ENCODE measurements around the gene ARR3. TPM values are rescaled to one million over a fixed set of nuclear protein-coding genes. Genes with fewer than 3 reads are reported as not detected.
"Not testable (repeated sequence)": the region's sequence is repeated elsewhere in the genome, so short reads cannot be mapped to it uniquely, and the experiment has no call there.

The ARR3 gene
- total RNA-seq, 1 experiment from 2014 or later = not detected

DNA sequence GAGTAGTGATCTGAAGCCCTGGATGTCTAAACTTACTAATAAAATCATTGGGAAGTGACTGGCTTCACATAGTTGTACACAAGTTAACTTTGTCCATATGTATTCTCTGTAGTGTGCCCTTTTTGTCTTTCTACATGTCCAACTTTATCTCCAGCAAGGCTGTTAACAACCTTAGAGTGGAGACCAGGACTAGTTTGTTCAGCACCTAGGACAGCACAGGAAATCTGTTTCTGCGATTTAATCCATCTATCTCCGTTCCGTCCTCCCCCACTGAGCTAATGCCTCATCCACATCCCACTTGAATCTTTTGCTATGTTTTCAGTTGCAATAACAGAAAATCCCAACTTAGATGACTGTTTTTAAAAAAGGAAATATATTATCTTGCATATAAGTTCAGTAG, 3.4 kb upstream of the ARR3 start:
- BruUV-seq (replicated peaks) = no TSS peak
- Histone ChIP-seq H3K4me3 (ENCODE audit: low read depth, low read length, poor library complexity, severe bottlenecking) (no peak overlapping the region), H3K36me3 (ENCODE audit: insufficient read depth, low read length, poor library complexity, severe bottlenecking) (no peaks in the 10 kb centered on the region), H3K9me3 (ENCODE audit: low read depth, low read length, poor library complexity, severe bottlenecking) (no peaks in the 10 kb centered on the region), H3K4me1 (ENCODE audit: insufficient read depth, low read length, poor library complexity, severe bottlenecking) (no peaks in the 10 kb centered on the region), H3K27ac (ENCODE audit: low read depth, low read length, poor library complexity, severe bottlenecking) (no peak overlapping the region), H3K27me3 (replicated peaks; ENCODE audit: insufficient read depth, low read depth, low read length, poor library complexity) (peaks cover 4% of the 10 kb centered on the region)
- CTCF ChIA-PET = no interaction called here
- intact Hi-C loops (cut with micrococcal nuclease; ENCODE audit: unreplicated experiment) = no loop called here
- DNase-seq (ENCODE audit: low spot score) = peak; percentile 11
- POLR2A ChIA-PET (ENCODE audit: low non-redundant PET) = no interaction called here
- TF ChIP-seq, protein P1, sequence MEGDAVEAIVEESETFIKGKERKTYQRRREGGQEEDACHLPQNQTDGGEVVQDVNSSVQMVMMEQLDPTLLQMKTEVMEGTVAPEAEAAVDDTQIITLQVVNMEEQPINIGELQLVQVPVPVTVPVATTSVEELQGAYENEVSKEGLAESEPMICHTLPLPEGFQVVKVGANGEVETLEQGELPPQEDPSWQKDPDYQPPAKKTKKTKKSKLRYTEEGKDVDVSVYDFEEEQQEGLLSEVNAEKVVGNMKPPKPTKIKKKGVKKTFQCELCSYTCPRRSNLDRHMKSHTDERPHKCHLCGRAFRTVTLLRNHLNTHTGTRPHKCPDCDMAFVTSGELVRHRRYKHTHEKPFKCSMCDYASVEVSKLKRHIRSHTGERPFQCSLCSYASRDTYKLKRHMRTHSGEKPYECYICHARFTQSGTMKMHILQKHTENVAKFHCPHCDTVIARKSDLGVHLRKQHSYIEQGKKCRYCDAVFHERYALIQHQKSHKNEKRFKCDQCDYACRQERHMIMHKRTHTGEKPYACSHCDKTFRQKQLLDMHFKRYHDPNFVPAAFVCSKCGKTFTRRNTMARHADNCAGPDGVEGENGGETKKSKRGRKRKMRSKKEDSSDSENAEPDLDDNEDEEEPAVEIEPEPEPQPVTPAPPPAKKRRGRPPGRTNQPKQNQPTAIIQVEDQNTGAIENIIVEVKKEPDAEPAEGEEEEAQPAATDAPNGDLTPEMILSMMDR (conservative IDR thresholded peaks at IDR 0.05; ENCODE audit: low read depth, low read length) = no peak
- no peak for TF ChIP-seq EZH2 (IDR thresholded peaks at IDR 0.05; ENCODE audit: borderline replicate concordance, low read depth, low read length, poor library complexity, severe bottlenecking)

DNA sequence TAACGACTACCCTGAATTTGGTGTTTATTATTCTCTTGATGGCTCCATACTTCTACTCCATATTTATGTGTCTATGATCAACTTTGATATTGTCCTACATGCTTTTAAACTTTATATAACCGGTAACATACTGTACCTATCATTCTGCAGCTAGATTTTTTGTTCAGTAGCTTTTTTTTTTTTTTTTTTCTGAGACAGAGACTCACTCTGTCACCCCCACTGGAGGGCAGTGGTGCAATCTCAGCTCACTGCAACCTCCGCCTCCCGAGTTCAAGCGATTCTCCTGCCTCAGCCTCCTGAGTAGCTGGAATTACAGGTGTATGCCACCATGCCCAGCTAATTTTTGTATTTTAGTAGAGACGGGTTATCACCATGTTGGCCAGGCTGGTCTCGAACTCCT, 5.9 kb downstream of the ARR3 start:
- H3K36me3 ChIP-seq (ENCODE audit: insufficient read depth, low read length, poor library complexity, severe bottlenecking); H3K27me3 ChIP-seq (replicated peaks; ENCODE audit: insufficient read depth, low read depth, low read length, poor library complexity); H3K9me3 ChIP-seq (ENCODE audit: low read depth, low read length, poor library complexity, severe bottlenecking); H3K4me1 ChIP-seq (ENCODE audit: insufficient read depth, low read length, poor library complexity, severe bottlenecking); DNase-seq (ENCODE audit: low spot score); H3K27ac ChIP-seq (ENCODE audit: low read depth, low read length, poor library complexity, severe bottlenecking); intact Hi-C loops (cut with micrococcal nuclease; ENCODE audit: unreplicated experiment); POLR2A ChIA-PET (ENCODE audit: low non-redundant PET); H3K4me3 ChIP-seq (ENCODE audit: low read depth, low read length, poor library complexity, severe bottlenecking); BruUV-seq (replicated peaks): not testable (repeated sequence)
- CTCF ChIA-PET = interaction anchor here (0.6 kb wide), 1 partner anchor 9 kb away, joined by 4 read pairs; no protein-coding TSS in a partner anchor

DNA sequence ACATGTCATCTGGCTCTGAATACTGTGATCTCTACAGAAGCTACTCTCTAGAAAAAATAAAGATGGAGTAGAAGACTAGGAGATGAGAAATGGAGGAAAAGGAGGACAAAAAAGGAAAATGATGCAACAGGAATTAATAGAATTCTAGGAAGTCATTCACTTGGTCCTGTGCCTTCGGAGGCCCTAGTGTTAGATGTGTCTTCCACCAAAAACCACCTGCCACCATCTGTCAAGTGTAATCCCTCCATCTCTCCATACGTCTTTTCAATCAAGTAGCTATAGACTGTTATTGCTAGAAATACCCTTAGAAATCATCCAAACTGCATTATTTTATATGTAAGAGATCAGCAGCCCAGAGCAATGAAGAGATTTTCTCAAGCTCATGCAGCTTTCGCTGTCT, 10.9 kb downstream of the ARR3 start:
- CTCF ChIA-PET = no interaction called here
- intact Hi-C loops (cut with micrococcal nuclease; ENCODE audit: unreplicated experiment) = no loop called here

DNA sequence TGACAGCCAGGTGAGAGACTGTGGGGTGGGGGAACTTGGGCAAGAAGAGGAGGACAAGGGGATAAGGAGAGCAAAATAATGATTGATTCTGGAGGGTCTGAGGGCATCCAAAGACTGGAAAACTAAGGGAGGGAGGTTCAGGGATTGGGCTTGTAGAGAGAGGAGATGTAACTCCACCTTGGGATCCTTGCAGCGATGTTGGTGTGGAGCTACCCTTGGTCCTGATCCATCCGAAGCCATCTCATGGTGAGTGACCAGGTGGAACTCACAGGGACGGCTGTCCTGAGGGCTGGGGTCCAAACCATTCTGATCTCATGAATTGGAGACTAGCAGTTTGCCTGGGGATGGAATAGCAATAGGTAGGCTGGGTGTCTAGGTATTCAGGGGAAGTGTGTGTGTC, 12.4 kb downstream of the ARR3 start:
- BruUV-seq (replicated peaks) = no TSS peak
- CTCF ChIA-PET = no interaction called here
- H3K36me3 ChIP-seq (ENCODE audit: insufficient read depth, low read length, poor library complexity, severe bottlenecking) = no peaks in the 10 kb centered on the region
- POLR2A ChIA-PET (ENCODE audit: low non-redundant PET) = no interaction called here
- H3K9me3 ChIP-seq (ENCODE audit: low read depth, low read length, poor library complexity, severe bottlenecking) = no peaks in the 10 kb centered on the region
- H3K27ac ChIP-seq (ENCODE audit: low read depth, low read length, poor library complexity, severe bottlenecking) = no peak overlapping the region
- intact Hi-C loops (cut with micrococcal nuclease; ENCODE audit: unreplicated experiment) = no loop called here
- H3K4me1 ChIP-seq (ENCODE audit: insufficient read depth, low read length, poor library complexity, severe bottlenecking) = no peaks in the 10 kb centered on the region
- H3K4me3 ChIP-seq (ENCODE audit: low read depth, low read length, poor library complexity, severe bottlenecking) = no peak overlapping the region
- no peak for DNase-seq (ENCODE audit: low spot score)
- TF ChIP-seq, protein P1 (conservative IDR thresholded peaks at IDR 0.05; ENCODE audit: low read depth, low read length) = no peak
- TF ChIP-seq EZH2 (IDR thresholded peaks at IDR 0.05; ENCODE audit: borderline replicate concordance, low read depth, low read length, poor library complexity, severe bottlenecking) = no peak
- no peaks in the 10 kb centered on the region for H3K27me3 ChIP-seq (replicated peaks; ENCODE audit: insufficient read depth, low read depth, low read length, poor library complexity)

More for the DNA sequence above, 10.9 kb downstream of the ARR3 start:
- Histone ChIP-seq H3K9me3 (ENCODE audit: low read depth, low read length, poor library complexity, severe bottlenecking) (no peaks in the 10 kb centered on the region), H3K36me3 (ENCODE audit: insufficient read depth, low read length, poor library complexity, severe bottlenecking) (no peaks in the 10 kb centered on the region), H3K27ac (ENCODE audit: low read depth, low read length, poor library complexity, severe bottlenecking) (no peak overlapping the region), H3K4me1 (ENCODE audit: insufficient read depth, low read length, poor library complexity, severe bottlenecking) (no peaks in the 10 kb centered on the region), H3K27me3 (replicated peaks; ENCODE audit: insufficient read depth, low read depth, low read length, poor library complexity) (no peaks in the 10 kb centered on the region), H3K4me3 (ENCODE audit: low read depth, low read length, poor library complexity, severe bottlenecking) (no peak overlapping the region)
- POLR2A ChIA-PET (ENCODE audit: low non-redundant PET) = no interaction called here
- TF ChIP-seq, protein P1 (conservative IDR thresholded peaks at IDR 0.05; ENCODE audit: low read depth, low read length) = no peak
- TF ChIP-seq EZH2 (IDR thresholded peaks at IDR 0.05; ENCODE audit: borderline replicate concordance, low read depth, low read length, poor library complexity, severe bottlenecking) = no peak
- no TSS peak for BruUV-seq (replicated peaks)
- DNase-seq (ENCODE audit: low spot score) = no peak

Data from A673 (cell line).